WTC11 (cell line): ENCODE data around the gene SCOC.

Experiments
- ELF4 ChIP-seq: sonication (generic); formaldehyde crosslinking; IDR thresholded peaks from 2 replicates; pipeline ENCODE4 v1.8.1; 2022; ENCODE audit warnings: low read depth, mild to moderate bottlenecking, moderate library complexity, missing genetic modification reagents
- JUN ChIP-seq: sonication (generic); formaldehyde crosslinking; IDR thresholded peaks from 2 replicates; pipeline ENCODE4 v1.8.0; 2023; ENCODE audit warnings: mild to moderate bottlenecking, missing genetic modification reagents
- SMAD4 ChIP-seq: sonication (generic); formaldehyde crosslinking; IDR thresholded peaks from 2 replicates; pipeline ENCODE4 v1.8.0; 2022; ENCODE audit warnings: mild to moderate bottlenecking, missing genetic modification reagents
- TCF7 ChIP-seq: sonication (generic); formaldehyde crosslinking; IDR thresholded peaks from 2 replicates; pipeline ENCODE4 v1.8.0; 2022; ENCODE audit warnings: mild to moderate bottlenecking, low read depth, missing genetic modification reagents, moderate library complexity
- TF ChIP-seq, protein P1 (sequence below): fragments of 200-600 bp; IDR thresholded peaks from 2 replicates; pipeline ENCODE4 v1.8.0; 2022; ENCODE audit warnings: antibody characterized with exemption
- TF ChIP-seq, protein P2 (sequence below): fragments of 250-450 bp; sonication (Bioruptor Pico); conservative IDR thresholded peaks from 2 replicates; pipeline ENCODE4 v1.9.0; 2021; ENCODE audit warnings: mild to moderate bottlenecking
- TF ChIP-seq, protein P3 (sequence below): sonication (generic); formaldehyde crosslinking; IDR thresholded peaks from 2 replicates; pipeline ENCODE4 v1.8.0; 2022; ENCODE audit warnings: missing genetic modification reagents
- TF ChIP-seq, protein P4 (sequence below): sonication (generic); formaldehyde crosslinking; IDR thresholded peaks from 2 replicates; pipeline ENCODE4 v1.8.1; 2023; ENCODE audit warnings: mild to moderate bottlenecking, missing genetic modification reagents, borderline replicate concordance
- TF ChIP-seq, protein P5 (sequence below): sonication (generic); formaldehyde crosslinking; IDR thresholded peaks from 2 replicates; pipeline ENCODE4 v1.8.0; 2022; ENCODE audit warnings: mild to moderate bottlenecking, missing genetic modification reagents

DNA sequence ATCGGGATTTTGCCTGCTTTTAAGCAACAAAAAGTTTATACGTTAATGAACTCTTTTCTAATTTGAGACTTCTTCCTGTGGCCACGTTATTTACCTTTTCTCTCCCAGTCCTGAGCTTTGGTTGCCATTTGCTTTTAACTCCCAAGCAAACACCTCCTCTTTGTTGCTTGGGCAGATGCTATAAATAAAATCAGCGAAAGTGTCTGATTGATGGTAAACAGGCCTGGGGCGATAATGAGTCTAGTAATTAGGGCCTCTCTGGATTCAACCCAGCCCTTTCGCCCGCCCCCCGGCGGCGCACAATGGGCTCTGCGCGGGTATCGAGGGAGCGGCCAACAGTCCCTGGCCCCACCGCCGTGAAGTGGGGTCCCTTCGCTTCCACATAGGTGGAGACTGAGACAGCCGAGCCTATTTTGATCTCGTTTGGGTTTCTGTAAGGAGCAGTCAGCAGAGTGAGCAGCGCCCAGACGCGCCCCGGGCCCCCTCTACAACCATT lies 53.2 kb downstream of the SCOC start:
- TF ChIP-seq, protein P1, sequence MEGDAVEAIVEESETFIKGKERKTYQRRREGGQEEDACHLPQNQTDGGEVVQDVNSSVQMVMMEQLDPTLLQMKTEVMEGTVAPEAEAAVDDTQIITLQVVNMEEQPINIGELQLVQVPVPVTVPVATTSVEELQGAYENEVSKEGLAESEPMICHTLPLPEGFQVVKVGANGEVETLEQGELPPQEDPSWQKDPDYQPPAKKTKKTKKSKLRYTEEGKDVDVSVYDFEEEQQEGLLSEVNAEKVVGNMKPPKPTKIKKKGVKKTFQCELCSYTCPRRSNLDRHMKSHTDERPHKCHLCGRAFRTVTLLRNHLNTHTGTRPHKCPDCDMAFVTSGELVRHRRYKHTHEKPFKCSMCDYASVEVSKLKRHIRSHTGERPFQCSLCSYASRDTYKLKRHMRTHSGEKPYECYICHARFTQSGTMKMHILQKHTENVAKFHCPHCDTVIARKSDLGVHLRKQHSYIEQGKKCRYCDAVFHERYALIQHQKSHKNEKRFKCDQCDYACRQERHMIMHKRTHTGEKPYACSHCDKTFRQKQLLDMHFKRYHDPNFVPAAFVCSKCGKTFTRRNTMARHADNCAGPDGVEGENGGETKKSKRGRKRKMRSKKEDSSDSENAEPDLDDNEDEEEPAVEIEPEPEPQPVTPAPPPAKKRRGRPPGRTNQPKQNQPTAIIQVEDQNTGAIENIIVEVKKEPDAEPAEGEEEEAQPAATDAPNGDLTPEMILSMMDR = no peak
- TF ChIP-seq TCF7 (CRISPR knock-in tag) (no peak), SMAD4 (CRISPR knock-in tag) (no peak), ELF4 (CRISPR knock-in tag) (no peak), JUN (no peak)
- TF ChIP-seq, protein P2, sequence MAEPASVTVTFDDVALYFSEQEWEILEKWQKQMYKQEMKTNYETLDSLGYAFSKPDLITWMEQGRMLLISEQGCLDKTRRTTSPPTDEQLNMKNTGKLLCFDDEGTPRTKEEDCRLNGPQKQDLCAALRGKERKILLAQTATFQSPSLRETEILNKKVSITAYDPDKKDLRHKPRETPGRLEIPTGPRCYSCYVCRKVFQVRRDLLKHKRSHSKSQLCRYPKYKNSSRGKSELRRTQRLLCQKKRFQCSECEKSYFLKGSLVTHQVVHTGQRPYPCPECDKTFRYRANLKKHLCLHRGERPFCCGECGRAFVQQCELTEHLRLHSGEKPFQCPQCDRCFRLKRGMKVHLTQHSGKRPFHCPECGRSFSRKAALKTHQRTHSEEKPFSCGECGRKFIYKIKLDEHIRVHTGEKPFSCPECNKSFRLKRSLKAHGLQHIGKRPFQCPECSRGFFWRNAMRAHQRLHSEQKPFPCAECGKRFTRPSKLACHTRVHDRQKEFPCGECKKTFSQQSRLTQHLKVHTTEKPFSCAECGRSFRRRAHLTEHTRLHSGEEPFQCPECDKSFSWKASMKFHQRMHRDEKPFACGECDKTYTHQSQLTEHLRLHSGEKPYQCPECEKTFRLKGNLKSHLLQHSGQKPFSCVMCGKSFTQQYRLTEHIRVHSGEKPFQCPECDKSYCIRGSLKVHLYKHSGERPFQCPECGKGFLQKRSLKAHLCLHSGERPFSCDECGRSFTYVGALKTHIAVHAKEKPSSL (CRISPR knock-in tag) = no peak
- TF ChIP-seq, protein P3, sequence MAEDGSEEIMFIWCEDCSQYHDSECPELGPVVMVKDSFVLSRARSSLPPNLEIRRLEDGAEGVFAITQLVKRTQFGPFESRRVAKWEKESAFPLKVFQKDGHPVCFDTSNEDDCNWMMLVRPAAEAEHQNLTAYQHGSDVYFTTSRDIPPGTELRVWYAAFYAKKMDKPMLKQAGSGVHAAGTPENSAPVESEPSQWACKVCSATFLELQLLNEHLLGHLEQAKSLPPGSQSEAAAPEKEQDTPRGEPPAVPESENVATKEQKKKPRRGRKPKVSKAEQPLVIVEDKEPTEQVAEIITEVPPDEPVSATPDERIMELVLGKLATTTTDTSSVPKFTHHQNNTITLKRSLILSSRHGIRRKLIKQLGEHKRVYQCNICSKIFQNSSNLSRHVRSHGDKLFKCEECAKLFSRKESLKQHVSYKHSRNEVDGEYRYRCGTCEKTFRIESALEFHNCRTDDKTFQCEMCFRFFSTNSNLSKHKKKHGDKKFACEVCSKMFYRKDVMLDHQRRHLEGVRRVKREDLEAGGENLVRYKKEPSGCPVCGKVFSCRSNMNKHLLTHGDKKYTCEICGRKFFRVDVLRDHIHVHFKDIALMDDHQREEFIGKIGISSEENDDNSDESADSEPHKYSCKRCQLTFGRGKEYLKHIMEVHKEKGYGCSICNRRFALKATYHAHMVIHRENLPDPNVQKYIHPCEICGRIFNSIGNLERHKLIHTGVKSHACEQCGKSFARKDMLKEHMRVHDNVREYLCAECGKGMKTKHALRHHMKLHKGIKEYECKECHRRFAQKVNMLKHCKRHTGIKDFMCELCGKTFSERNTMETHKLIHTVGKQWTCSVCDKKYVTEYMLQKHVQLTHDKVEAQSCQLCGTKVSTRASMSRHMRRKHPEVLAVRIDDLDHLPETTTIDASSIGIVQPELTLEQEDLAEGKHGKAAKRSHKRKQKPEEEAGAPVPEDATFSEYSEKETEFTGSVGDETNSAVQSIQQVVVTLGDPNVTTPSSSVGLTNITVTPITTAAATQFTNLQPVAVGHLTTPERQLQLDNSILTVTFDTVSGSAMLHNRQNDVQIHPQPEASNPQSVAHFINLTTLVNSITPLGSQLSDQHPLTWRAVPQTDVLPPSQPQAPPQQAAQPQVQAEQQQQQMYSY = no peak
- TF ChIP-seq, protein P4, sequence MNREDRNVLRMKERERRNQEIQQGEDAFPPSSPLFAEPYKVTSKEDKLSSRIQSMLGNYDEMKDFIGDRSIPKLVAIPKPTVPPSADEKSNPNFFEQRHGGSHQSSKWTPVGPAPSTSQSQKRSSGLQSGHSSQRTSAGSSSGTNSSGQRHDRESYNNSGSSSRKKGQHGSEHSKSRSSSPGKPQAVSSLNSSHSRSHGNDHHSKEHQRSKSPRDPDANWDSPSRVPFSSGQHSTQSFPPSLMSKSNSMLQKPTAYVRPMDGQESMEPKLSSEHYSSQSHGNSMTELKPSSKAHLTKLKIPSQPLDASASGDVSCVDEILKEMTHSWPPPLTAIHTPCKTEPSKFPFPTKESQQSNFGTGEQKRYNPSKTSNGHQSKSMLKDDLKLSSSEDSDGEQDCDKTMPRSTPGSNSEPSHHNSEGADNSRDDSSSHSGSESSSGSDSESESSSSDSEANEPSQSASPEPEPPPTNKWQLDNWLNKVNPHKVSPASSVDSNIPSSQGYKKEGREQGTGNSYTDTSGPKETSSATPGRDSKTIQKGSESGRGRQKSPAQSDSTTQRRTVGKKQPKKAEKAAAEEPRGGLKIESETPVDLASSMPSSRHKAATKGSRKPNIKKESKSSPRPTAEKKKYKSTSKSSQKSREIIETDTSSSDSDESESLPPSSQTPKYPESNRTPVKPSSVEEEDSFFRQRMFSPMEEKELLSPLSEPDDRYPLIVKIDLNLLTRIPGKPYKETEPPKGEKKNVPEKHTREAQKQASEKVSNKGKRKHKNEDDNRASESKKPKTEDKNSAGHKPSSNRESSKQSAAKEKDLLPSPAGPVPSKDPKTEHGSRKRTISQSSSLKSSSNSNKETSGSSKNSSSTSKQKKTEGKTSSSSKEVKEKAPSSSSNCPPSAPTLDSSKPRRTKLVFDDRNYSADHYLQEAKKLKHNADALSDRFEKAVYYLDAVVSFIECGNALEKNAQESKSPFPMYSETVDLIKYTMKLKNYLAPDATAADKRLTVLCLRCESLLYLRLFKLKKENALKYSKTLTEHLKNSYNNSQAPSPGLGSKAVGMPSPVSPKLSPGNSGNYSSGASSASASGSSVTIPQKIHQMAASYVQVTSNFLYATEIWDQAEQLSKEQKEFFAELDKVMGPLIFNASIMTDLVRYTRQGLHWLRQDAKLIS = no peak
- TF ChIP-seq, protein P5, sequence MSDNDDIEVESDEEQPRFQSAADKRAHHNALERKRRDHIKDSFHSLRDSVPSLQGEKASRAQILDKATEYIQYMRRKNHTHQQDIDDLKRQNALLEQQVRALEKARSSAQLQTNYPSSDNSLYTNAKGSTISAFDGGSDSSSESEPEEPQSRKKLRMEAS (CRISPR knock-in tag) = no peak
